Effector memory CD8-positive, alpha-beta T cell (primary cell): Measurements from ENCODE around the gene CBFA2T3.

Experiments used
- ATAC-seq: fragments of 150-1000 bp; cut with Tn5 transposase; replicated peaks from 2 replicates; pipeline ENCODE4 v1.10.0; 2021; ENCODE audit warnings: mild to moderate bottlenecking, moderate library complexity
- DNase-seq, 3 experiments: peaks; one replicate each; pipeline ENCODE4 v3.0.0; 2021
- H3K27ac Mint-ChIP-seq, 2 donors: one replicate each; pipeline ENCODE4 v1.8.0; 2022; ENCODE audit warnings: mild to moderate bottlenecking in 2 of 2, mixed read lengths in 2 of 2, moderate library complexity in 2 of 2
- H3K27me3 Mint-ChIP-seq, 2 donors: one replicate each; pipeline ENCODE4 v1.8.0; 2022; ENCODE audit warnings: mixed read lengths in 2 of 2
- H3K36me3 Mint-ChIP-seq: one replicate; pipeline ENCODE4 v1.8.0; 2022; ENCODE audit warnings: mild to moderate bottlenecking, moderate library complexity, mixed read lengths; ENCODE audit not compliant: insufficient read depth
- H3K4me1 Mint-ChIP-seq, 2 donors: one replicate each; pipeline ENCODE4 v1.8.0; 2022; ENCODE audit warnings: low read depth in 2 of 2, mixed read lengths in 2 of 2
- H3K4me3 Mint-ChIP-seq, 2 donors: one replicate each; pipeline ENCODE4 v1.8.0; 2022; ENCODE audit warnings: mild to moderate bottlenecking in 2 of 2, mixed read lengths in 2 of 2, moderate library complexity in 2 of 2
- H3K9me3 Mint-ChIP-seq, 2 donors: one replicate each; pipeline ENCODE4 v1.8.0; 2022; ENCODE audit warnings: mixed read lengths in 2 of 2

The CBFA2T3 gene

GRCh38 chr16:88839026-88839529 lies 137.9 kb downstream of the CBFA2T3 start:
- Mint-ChIP-seq H3K9me3 (no peaks in the 10 kb centered on the region), H3K27me3 (no peaks in the 10 kb centered on the region), H3K36me3 (peaks cover 13% of the 10 kb centered on the region), H3K27ac (no peak overlapping the region), H3K4me1 (peaks cover 4% of the 10 kb centered on the region in 2 donors), H3K4me3 (no peak overlapping the region)
- DNase-seq (no peak), ATAC-seq (no peak)

DNA sequence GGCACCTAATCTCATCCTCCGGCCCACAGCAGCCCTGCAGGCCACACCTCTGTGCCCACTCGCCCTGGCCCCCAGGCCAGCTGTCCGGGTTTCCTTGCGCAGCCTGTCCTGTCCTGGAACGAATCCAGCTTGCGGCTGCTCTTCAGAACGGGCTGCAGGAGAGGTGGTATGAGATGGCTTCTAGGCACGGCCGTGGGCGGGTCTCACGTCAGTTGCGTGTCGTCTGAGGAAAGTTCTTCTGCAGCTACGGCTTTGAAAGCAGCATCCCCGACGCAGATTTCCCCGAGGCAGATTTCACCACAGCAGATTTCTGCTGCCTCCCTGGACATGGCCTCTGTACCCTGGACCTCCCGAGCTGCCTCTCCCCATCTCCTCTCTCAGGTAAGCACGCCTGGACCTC lies 138.4 kb downstream of the CBFA2T3 start:
- no peaks in the 10 kb centered on the region for H3K9me3 Mint-ChIP-seq
- H3K4me1 Mint-ChIP-seq = peaks cover 2 to 4% of the 10 kb centered on the region in 2 donors
- peaks cover 13% of the 10 kb centered on the region for H3K36me3 Mint-ChIP-seq
- H3K27ac Mint-ChIP-seq = no peak overlapping the region
- ATAC-seq (no peak), DNase-seq (no peak)
- no peak overlapping the region for H3K4me3 Mint-ChIP-seq
- no peaks in the 10 kb centered on the region for H3K27me3 Mint-ChIP-seq

GRCh38 chr16:88837806-88838205 lies 139.2 kb downstream of the CBFA2T3 start:
- Mint-ChIP-seq H3K36me3 (peaks cover 8% of the 10 kb centered on the region), H3K9me3 (no peaks in the 10 kb centered on the region)
- DNase-seq = no peak

GRCh38 chr16:88836791-88837190 lies 140.2 kb downstream of the CBFA2T3 start:
- no peak overlapping the region for H3K4me3 Mint-ChIP-seq
- no peak for DNase-seq
- ATAC-seq = no peak
- H3K4me1 Mint-ChIP-seq = no peaks in the 10 kb centered on the region
- no peak overlapping the region for H3K27ac Mint-ChIP-seq
- no peaks in the 10 kb centered on the region for H3K9me3 Mint-ChIP-seq
- H3K36me3 Mint-ChIP-seq = peaks cover 8% of the 10 kb centered on the region
- H3K27me3 Mint-ChIP-seq = no peaks in the 10 kb centered on the region

More at GRCh38 chr16:88837806-88838205, 139.2 kb downstream of the CBFA2T3 start:
- Mint-ChIP-seq H3K4me1 (peaks cover 0 to 4% of the 10 kb centered on the region in 2 donors), H3K27ac (no peak overlapping the region), H3K4me3 (no peak overlapping the region), H3K27me3 (no peaks in the 10 kb centered on the region)
- no peak for ATAC-seq

DNA sequence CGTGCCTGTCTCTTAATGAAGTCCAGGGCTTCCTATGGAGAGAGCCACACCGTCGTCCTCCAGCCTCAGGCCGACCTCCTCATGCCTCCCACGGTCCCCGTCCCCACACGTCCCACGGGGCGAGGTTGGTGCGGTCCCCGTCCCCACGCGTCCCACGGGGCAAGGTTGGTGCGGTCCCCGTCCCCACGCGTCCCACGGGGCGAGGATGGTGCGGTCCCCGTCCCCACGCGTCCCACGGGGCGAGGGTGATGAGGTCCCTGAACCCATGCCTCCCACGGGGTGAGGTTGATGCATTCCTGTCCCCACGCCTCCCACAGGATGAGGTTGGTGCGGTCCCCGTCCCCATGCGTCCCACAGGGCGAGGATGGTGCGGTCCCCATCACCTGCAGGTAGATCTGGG lies 141.2 kb downstream of the CBFA2T3 start:
- no peaks in the 10 kb centered on the region for H3K9me3 Mint-ChIP-seq
- DNase-seq (no peak), ATAC-seq (no peak)
- H3K27ac Mint-ChIP-seq = no peak overlapping the region
- peaks cover 8% of the 10 kb centered on the region for H3K36me3 Mint-ChIP-seq
- H3K4me1 Mint-ChIP-seq = no peaks in the 10 kb centered on the region
- no peaks in the 10 kb centered on the region for H3K27me3 Mint-ChIP-seq
- no peak overlapping the region for H3K4me3 Mint-ChIP-seq

DNA sequence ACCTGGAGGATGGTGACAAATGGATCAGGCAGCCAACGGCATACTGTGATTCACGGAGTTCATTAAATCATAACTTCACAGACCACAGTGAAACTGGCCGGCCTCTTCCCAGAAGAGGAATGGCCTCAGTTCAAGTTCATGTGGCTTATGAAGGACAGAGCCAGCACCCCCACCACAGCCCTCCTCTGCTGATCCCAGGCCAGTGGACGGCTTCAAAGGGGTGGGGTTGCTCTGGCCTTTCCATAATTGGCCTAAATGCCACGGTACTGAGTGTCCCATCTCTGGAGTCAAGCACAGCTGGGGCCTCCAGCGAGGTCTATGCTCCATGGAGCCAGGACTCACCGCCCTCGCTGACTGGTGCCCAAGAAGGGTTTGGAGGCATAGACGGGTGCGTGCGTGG lies 141.6 kb downstream of the CBFA2T3 start:
- H3K27ac Mint-ChIP-seq = no peak overlapping the region
- H3K4me3 Mint-ChIP-seq = no peak overlapping the region
- no peaks in the 10 kb centered on the region for H3K9me3 Mint-ChIP-seq
- peaks cover 8% of the 10 kb centered on the region for H3K36me3 Mint-ChIP-seq
- DNase-seq (no peak), ATAC-seq (no peak)
- H3K27me3 Mint-ChIP-seq = no peaks in the 10 kb centered on the region
- H3K4me1 Mint-ChIP-seq = no peaks in the 10 kb centered on the region

DNA sequence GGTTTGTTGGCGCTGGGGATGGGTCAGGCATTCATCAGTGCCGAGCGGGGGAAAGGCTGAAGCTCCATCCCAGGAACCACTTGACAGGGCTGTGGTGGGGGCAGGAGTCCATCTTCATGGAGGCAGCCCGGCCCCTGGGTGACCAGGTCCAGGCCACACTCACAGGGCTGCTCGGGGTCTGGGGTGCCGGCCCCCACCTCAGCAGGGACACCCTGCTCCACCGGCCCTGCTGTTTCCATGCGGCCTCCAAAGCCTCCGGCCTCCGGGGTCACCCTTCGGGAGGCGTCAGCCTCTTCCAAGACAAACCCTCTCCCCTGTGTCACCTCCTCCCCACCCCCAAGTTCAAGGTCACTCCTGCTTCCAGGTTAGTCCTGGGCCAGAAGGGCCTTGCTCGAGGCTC lies 142.3 kb downstream of the CBFA2T3 start:
- no peaks in the 10 kb centered on the region for H3K9me3 Mint-ChIP-seq
- no peak overlapping the region for H3K27ac Mint-ChIP-seq
- H3K4me1 Mint-ChIP-seq = no peaks in the 10 kb centered on the region
- H3K36me3 Mint-ChIP-seq = peaks cover 5% of the 10 kb centered on the region
- H3K4me3 Mint-ChIP-seq = no peak overlapping the region
- ATAC-seq (no peak), DNase-seq (no peak)
- no peaks in the 10 kb centered on the region for H3K27me3 Mint-ChIP-seq

DNA sequence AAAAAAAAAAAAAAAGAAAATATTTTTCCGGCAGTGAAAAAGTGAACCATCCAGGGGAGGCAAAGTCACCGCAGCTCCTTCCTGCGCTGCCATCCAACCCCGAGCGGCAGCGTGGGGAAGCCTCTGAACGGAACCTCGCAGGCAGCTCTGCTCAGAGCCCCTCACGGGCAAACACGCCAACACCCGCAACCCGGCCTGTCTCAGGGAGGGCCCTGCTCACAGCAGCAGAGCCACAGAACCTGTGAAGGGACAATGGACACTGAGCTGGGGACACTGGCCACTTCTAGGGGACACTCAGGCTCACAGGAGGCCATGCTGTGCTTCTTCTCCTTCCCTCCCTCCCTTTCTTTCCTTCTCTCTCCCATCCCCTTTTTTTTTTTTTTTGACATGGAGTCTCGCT lies 143.9 kb downstream of the CBFA2T3 start:
- H3K36me3 Mint-ChIP-seq = peaks cover 5% of the 10 kb centered on the region
- no peak overlapping the region for H3K4me3 Mint-ChIP-seq
- no peak for ATAC-seq
- H3K27ac Mint-ChIP-seq = peak overlapping the region in 1 of 2 donors; percentile 5
- no peaks in the 10 kb centered on the region for H3K4me1 Mint-ChIP-seq
- no peaks in the 10 kb centered on the region for H3K27me3 Mint-ChIP-seq
- no peaks in the 10 kb centered on the region for H3K9me3 Mint-ChIP-seq
- no peak for DNase-seq

DNA sequence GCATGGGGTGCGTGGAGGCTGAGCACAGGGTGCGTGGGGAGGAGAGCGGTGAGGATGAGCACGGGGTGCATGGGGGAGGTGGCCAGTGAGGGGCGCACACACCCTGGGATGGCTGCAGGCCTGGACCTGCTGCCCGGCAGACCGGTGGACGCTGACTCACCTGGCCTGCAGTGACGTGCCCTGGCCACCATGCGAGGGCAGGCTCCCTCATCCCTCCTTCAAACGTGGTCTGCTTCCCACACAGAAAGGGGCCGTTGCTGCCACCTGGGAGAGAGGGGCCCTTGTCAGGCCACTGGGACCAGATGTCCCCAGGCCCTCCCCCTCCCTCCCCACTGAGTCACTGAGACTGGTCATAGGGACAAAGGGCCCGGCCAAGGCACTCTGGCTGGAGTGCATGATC lies 145.2 kb downstream of the CBFA2T3 start:
- DNase-seq (no peak), ATAC-seq (no peak)
- H3K27me3 Mint-ChIP-seq = no peaks in the 10 kb centered on the region
- no peak overlapping the region for H3K27ac Mint-ChIP-seq
- H3K36me3 Mint-ChIP-seq = peaks cover 5% of the 10 kb centered on the region
- no peaks in the 10 kb centered on the region for H3K9me3 Mint-ChIP-seq
- H3K4me3 Mint-ChIP-seq = no peak overlapping the region
- no peaks in the 10 kb centered on the region for H3K4me1 Mint-ChIP-seq

DNA sequence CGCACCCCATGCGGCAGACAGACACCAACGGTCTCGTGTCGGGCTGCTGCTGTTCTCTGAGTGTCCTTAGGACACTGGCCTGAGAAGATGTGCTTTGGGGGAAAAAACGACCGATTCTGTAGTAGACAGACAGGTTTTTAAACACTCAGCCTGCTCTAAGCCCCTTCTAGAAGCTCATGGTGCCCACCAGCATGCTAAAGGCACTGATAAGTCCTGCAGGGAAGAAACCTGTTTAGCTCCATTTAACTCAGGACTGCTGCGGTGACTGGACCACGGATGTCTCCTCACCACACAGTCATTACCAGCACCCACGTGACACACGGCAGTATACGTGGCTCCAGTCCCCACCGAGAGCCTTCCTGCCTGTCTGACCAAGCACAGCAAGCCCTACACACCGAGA lies 146.2 kb downstream of the CBFA2T3 start:
- H3K27me3 Mint-ChIP-seq = no peaks in the 10 kb centered on the region
- no peaks in the 10 kb centered on the region for H3K36me3 Mint-ChIP-seq
- no peak overlapping the region for H3K4me3 Mint-ChIP-seq
- no peak for DNase-seq
- H3K9me3 Mint-ChIP-seq = no peaks in the 10 kb centered on the region
- no peak overlapping the region for H3K27ac Mint-ChIP-seq
- no peak for ATAC-seq
- no peaks in the 10 kb centered on the region for H3K4me1 Mint-ChIP-seq

DNA sequence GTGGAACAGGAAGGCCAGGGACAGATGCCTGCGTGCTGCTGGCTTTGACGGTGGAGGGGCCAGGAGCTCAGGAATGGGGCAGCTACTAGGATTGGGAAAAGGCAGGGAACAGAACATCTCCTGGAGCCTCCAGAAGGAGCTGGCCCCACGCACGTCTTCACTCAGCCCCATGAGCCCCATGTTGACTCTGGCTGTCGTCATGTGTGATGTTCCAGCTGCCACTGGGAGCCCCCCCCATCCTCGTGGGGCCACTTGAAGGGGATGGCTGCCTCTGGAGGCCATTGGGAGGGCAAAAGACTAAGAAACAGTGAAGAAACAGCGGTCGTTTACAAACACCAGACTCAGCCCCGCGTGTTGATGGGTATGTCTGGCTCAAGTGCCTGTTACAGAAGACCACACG lies 146.7 kb downstream of the CBFA2T3 start:
- Mint-ChIP-seq H3K27me3 (no peaks in the 10 kb centered on the region), H3K9me3 (no peaks in the 10 kb centered on the region), H3K27ac (no peak overlapping the region), H3K36me3 (no peaks in the 10 kb centered on the region), H3K4me3 (no peak overlapping the region), H3K4me1 (no peaks in the 10 kb centered on the region)
- DNase-seq (no peak), ATAC-seq (no peak)

- Mint-ChIP-seq H3K9me3 (no peaks in the 10 kb centered on the region), H3K27ac (no peak overlapping the region), H3K4me3 (no peak overlapping the region), H3K27me3 (no peaks in the 10 kb centered on the region), H3K4me1 (no peaks in the 10 kb centered on the region), H3K36me3 (no peaks in the 10 kb centered on the region)
- DNase-seq (no peak), ATAC-seq (no peak)
Measured at GRCh38 chr16:88828711-88829110, 148.3 kb downstream of the CBFA2T3 start.

GRCh38 chr16:88827727-88828126 lies 149.3 kb downstream of the CBFA2T3 start:
- no peak for ATAC-seq
- H3K4me1 Mint-ChIP-seq = no peaks in the 10 kb centered on the region
- no peak overlapping the region for H3K4me3 Mint-ChIP-seq
- H3K9me3 Mint-ChIP-seq = no peaks in the 10 kb centered on the region
- no peak for DNase-seq
- no peaks in the 10 kb centered on the region for H3K27me3 Mint-ChIP-seq
- no peak overlapping the region for H3K27ac Mint-ChIP-seq
- H3K36me3 Mint-ChIP-seq = peaks cover under 1% of the 10 kb centered on the region

DNA sequence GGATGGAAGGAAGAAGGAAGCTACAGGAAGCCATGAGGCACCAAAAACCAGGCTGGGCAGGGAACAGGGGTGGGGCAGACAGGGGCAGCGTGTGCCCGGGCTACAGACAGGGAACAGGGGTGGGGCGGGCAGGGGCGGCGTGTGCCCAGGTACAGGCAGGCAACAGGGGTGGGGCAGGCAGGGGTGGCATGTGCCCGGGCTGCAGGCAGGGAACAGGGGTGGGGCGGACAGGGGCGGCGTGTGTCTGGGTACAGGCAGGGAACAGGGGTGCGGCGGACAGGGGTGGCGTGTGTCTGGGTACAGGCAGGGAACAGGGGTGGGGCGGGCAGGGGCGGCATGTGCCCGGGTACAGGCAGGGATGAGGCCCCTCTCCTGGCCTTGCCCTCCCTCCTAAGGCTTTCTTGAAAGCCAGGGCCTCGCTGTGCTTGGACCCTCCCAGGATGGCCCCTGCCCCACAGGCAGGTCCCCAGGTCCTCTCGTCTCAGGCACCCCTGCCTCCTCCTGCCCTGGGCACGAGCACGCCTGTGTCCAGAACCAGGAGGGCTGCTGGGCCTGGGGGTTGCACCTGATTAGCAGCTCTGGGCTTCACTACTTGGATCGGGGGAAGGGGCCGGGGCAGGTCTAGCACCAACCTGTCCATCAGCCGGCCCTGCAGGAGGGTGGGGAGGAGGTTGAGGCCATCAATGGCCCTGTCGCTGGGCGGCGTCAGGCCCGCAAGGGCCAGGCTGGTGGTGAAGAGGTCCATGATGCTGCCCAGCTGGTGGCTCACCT lies 150.8 kb downstream of the CBFA2T3 start:
- Mint-ChIP-seq H3K27ac (no peak overlapping the region), H3K4me3 (no peak overlapping the region), H3K27me3 (no peaks in the 10 kb centered on the region), H3K36me3 (peaks cover 3% of the 10 kb centered on the region), H3K4me1 (no peaks in the 10 kb centered on the region), H3K9me3 (no peaks in the 10 kb centered on the region)
- no peak for ATAC-seq
- DNase-seq = no peak
